H1 (cell line): ENCODE data around the gene MACC1. TPM values are rescaled to one million over a fixed set of nuclear protein-coding genes. Genes with fewer than 3 reads are reported as not detected.

Experiments used
- CTCF ChIA-PET: fragments of 300-600 bp; sonication (Branson Sonifier 250); formaldehyde crosslinking; loops from one replicate; lab custom pipeline; 2021; ENCODE audit not compliant: partially characterized antibody; lab: Charles Lee
- POLR2A ChIA-PET: fragments of 300-600 bp; sonication (Branson Sonifier 250); formaldehyde crosslinking; loops from one replicate; lab custom pipeline; 2021; ENCODE audit warnings: inconsistent platforms; ENCODE audit not compliant: partially characterized antibody; lab: Charles Lee
- DNase-seq, 2 experiments: peaks; one replicate each; pipeline versions ENCODE4 v3.0.0 to v3.0.0-alpha.2; 2010 to 2022; ENCODE audit warnings: low spot score in 2 of 2, low read depth in 1 of 2, mixed read lengths in 1 of 2
- FAIRE-seq: peaks from 2 replicates; lab custom pipeline; 2011; peaks lifted over from hg19 to GRCh38; lab: Jason Lieb, UNC
- H2AFZ ChIP-seq: 2 replicates; pipeline ENCODE4 v1.8.1; 2012; ENCODE audit warnings: low read length, inconsistent platforms
- H2AK5ac ChIP-seq: 2 replicates; pipeline ENCODE4 v1.6.1; 2013; ENCODE audit warnings: low read depth, low read length
- H2BK120ac ChIP-seq: replicated peaks from 2 replicates; pipeline ENCODE3; 2013; ENCODE audit warnings: low read depth, low read length, inconsistent platforms
- H2BK12ac ChIP-seq: 2 replicates; pipeline ENCODE4 v1.6.1; 2013; ENCODE audit warnings: low read depth, low read length
- H2BK15ac ChIP-seq: 2 replicates; pipeline ENCODE4 v1.6.1; 2013; ENCODE audit warnings: low read length
- H2BK20ac ChIP-seq: 2 replicates; pipeline ENCODE4 v1.6.1; 2013; ENCODE audit warnings: low read length
- H2BK5ac ChIP-seq: 2 replicates; pipeline ENCODE4 v1.6.1; 2013; ENCODE audit warnings: low read depth, low read length
- H3K14ac ChIP-seq: 2 replicates; pipeline ENCODE4 v1.6.1; 2013; ENCODE audit warnings: inconsistent platforms; ENCODE audit not compliant: insufficient read length
- H3K18ac ChIP-seq: 2 replicates; pipeline ENCODE4 v1.6.1; 2013; ENCODE audit warnings: low read length; ENCODE audit errors: extremely low read depth
- H3K23ac ChIP-seq: 2 replicates; pipeline ENCODE4 v1.6.1; 2013; ENCODE audit warnings: inconsistent platforms; ENCODE audit not compliant: insufficient read length
- H3K23me2 ChIP-seq: 2 replicates; pipeline ENCODE4 v1.6.1; 2013; ENCODE audit warnings: low read depth, low read length
- H3K27ac ChIP-seq: 2 replicates; pipeline ENCODE4 v1.6.1; 2011; ENCODE audit warnings: low read depth, low read length, inconsistent platforms
- H3K27me3 ChIP-seq, 4 experiments: replicated peaks in 1 of 4; 1 replicate in 1 of 4; 2 replicates in 3 of 4; pipeline versions ENCODE4 v1.6.1 to v1.8.1; 2011 to 2013; ENCODE audit warnings: low read length in 3 of 4, mild to moderate bottlenecking in 3 of 4, inconsistent platforms in 2 of 4, mixed read lengths in 2 of 4, moderate library complexity in 1 of 4; ENCODE audit not compliant: control insufficient read depth in 3 of 4, insufficient read depth in 3 of 4; ENCODE audit errors: extremely low read depth in 1 of 4
- H3K36me3 ChIP-seq, 4 experiments: 2 replicates each; pipeline versions ENCODE4 v1.6.1 to v1.8.1; 2011 to 2013; ENCODE audit warnings: mild to moderate bottlenecking in 4 of 4, low read length in 3 of 4, moderate library complexity in 2 of 4, control low read depth in 1 of 4, inconsistent platforms in 1 of 4; ENCODE audit not compliant: insufficient read depth in 4 of 4, control insufficient read depth in 2 of 4
- H3K4ac ChIP-seq: replicated peaks from 2 replicates; pipeline ENCODE3; 2013; ENCODE audit warnings: low read length, low read depth, mixed read lengths, inconsistent platforms; ENCODE audit not compliant: insufficient read length
- H3K4me1 ChIP-seq, 4 experiments: replicated peaks in 1 of 4; 1 replicate in 1 of 4; 2 replicates in 3 of 4; pipeline versions ENCODE4 v1.6.1 to v1.8.1; 2011 to 2013; ENCODE audit warnings: low read length in 3 of 4, inconsistent platforms in 2 of 4, mixed read lengths in 1 of 4; ENCODE audit not compliant: insufficient read depth in 4 of 4, control insufficient read depth in 3 of 4
- H3K4me2 ChIP-seq, 2 experiments: 2 replicates each; pipeline versions ENCODE4 v1.6.1 to v1.8.1; 2011 to 2013; ENCODE audit warnings: low read depth in 2 of 2, low read length in 2 of 2, control low read depth in 1 of 2, inconsistent platforms in 1 of 2, mild to moderate bottlenecking in 1 of 2; ENCODE audit not compliant: insufficient read depth in 1 of 2
- H3K4me3 ChIP-seq, 4 experiments: fragments of 200-600, 300-600 bp in 1 of 4; sonication (generic), shearing (Covaris generic), sonication (Bioruptor Twin) in 1 of 4; 2 replicates each; pipeline versions ENCODE4 v1.5.1 to v1.8.1; 2011 to 2016; ENCODE audit warnings: low read length in 4 of 4, low read depth in 3 of 4, control low read depth in 2 of 4, inconsistent platforms in 2 of 4, mild to moderate bottlenecking in 2 of 4, mixed read lengths in 1 of 4, moderate library complexity in 1 of 4; ENCODE audit not compliant: insufficient read depth in 2 of 4; ENCODE audit errors: extremely low read depth in 1 of 4
- H3K56ac ChIP-seq: replicated peaks from 2 replicates; pipeline ENCODE3; 2013; ENCODE audit warnings: low read depth, mild to moderate bottlenecking, mixed read lengths, low read length, inconsistent platforms; ENCODE audit not compliant: insufficient read length
- H3K79me1 ChIP-seq: 2 replicates; pipeline ENCODE4 v1.6.1; 2013; ENCODE audit warnings: low read depth, low read length, control low read depth
- H3K79me2 ChIP-seq, 2 experiments: 2 replicates each; pipeline versions ENCODE4 v1.6.1 to v1.8.1; 2012 to 2013; ENCODE audit warnings: low read length in 2 of 2, mild to moderate bottlenecking in 2 of 2, inconsistent platforms in 1 of 2; ENCODE audit not compliant: insufficient read depth in 2 of 2, control insufficient read depth in 1 of 2
- H3K9ac ChIP-seq, 4 experiments: replicated peaks in 1 of 4; 1 replicate in 1 of 4; 2 replicates in 3 of 4; pipeline versions ENCODE4 v1.6.1 to v1.8.1; 2011 to 2013; ENCODE audit warnings: low read depth in 3 of 4, low read length in 3 of 4, control low read depth in 2 of 4, mild to moderate bottlenecking in 2 of 4, moderate library complexity in 2 of 4, inconsistent platforms in 1 of 4; ENCODE audit errors: extremely low read depth in 1 of 4
- H3K9me3 ChIP-seq, 2 experiments: 2 replicates each; pipeline versions ENCODE4 v1.6.1 to v1.8.1; 2012 to 2013; ENCODE audit warnings: mild to moderate bottlenecking in 2 of 2, moderate library complexity in 2 of 2, control low read depth in 1 of 2, inconsistent platforms in 1 of 2, low read depth in 1 of 2, low read length in 1 of 2, mixed read lengths in 1 of 2; ENCODE audit not compliant: insufficient read depth in 2 of 2
- H4K20me1 ChIP-seq, 2 experiments: replicated peaks in 1 of 2; 2 replicates each; pipeline versions ENCODE3 to v1.8.1; 2011 to 2013; ENCODE audit warnings: inconsistent platforms in 2 of 2, low read length in 2 of 2, mild to moderate bottlenecking in 1 of 2; ENCODE audit not compliant: insufficient read depth in 2 of 2, control insufficient read depth in 1 of 2
- H4K5ac ChIP-seq: 2 replicates; pipeline ENCODE4 v1.6.1; 2013; ENCODE audit warnings: low read length, low read depth, mixed read lengths, inconsistent platforms; ENCODE audit not compliant: insufficient read length
- H4K8ac ChIP-seq: 2 replicates; pipeline ENCODE4 v1.8.0; 2013; ENCODE audit warnings: mild to moderate bottlenecking, moderate library complexity, low read length, inconsistent platforms; ENCODE audit not compliant: insufficient read depth; ENCODE audit errors: extremely low read depth
- H4K91ac ChIP-seq: replicated peaks from 2 replicates; pipeline ENCODE3; 2013; ENCODE audit warnings: low read length, mixed read lengths, inconsistent platforms; ENCODE audit not compliant: insufficient read length
- CBX8 ChIP-seq: fragments of 300-800, 300-1000 bp; sonication (generic); IDR thresholded peaks from 2 replicates; pipeline ENCODE4 v1.7.1; 2016; ENCODE audit warnings: low read depth, low read length, borderline replicate concordance
- CHD1 ChIP-seq: IDR thresholded peaks from 2 replicates; pipeline ENCODE4 v1.6.1; 2012; ENCODE audit warnings: low read depth, low read length, improper control_type of control experiment
- EP300 ChIP-seq, 2 experiments: IDR thresholded peaks; 1 replicate in 1 of 2; 2 replicates in 1 of 2; pipeline ENCODE4 v1.6.1; 2011 to 2012; ENCODE audit warnings: low read depth in 2 of 2, low read length in 2 of 2, mild to moderate bottlenecking in 2 of 2, borderline replicate concordance in 1 of 2, inconsistent platforms in 1 of 2, moderate library complexity in 1 of 2
- FOSL1 ChIP-seq: IDR thresholded peaks from 2 replicates; pipeline ENCODE4 v1.6.1; 2011; ENCODE audit warnings: mild to moderate bottlenecking, low read depth, low read length, moderate library complexity; ENCODE audit not compliant: insufficient read depth
- RNF2 ChIP-seq: fragments of 200-900, 300-1000 bp; sonication (generic); IDR thresholded peaks from 2 replicates; pipeline ENCODE4 v1.7.1; 2016; ENCODE audit warnings: borderline replicate concordance, low read depth, mild to moderate bottlenecking, antibody characterized with exemption, low read length; ENCODE audit not compliant: poor library complexity, severe bottlenecking; ENCODE audit errors: missing control alignments
- WGBS, 2 experiments: shearing (Covaris generic) in 1 of 2; methylation state at CpG; one replicate each; pipeline versions ENCODE4 v1.1.6 to v1.1.7; 2013 to 2015; ENCODE audit warnings: low lambda C conversion rate in 2 of 2, mixed read lengths in 2 of 2, inconsistent platforms in 1 of 2, low coverage in 1 of 2, missing lambda C conversion rate in 1 of 2; ENCODE audit not compliant: insufficient replicate concordance in 2 of 2, insufficient coverage in 1 of 2, insufficient read length in 1 of 2; ENCODE audit errors: extremely low coverage in 1 of 2, missing lambda C conversion rate in 1 of 2; 5-methylcytosine and 5-hydroxymethylcytosine counted together
- polyA plus RNA-seq, 7 experiments: library from polyadenylated mRNA; depleted of rRNA in 3 of 7; stranded (reverse) in 5 of 7; unstranded in 2 of 7; fragments of >200 nt in 5 of 7; fragments of 200-250 nt in 2 of 7; gene quantifications; 1 replicate in 5 of 7; 2 replicates in 1 of 7; 4 replicates in 1 of 7; pipeline versions ENCODE4 v1.2.1 to v1.2.3, GENCODE V29; 2011 to 2013; ENCODE audit warnings: missing spikeins in 2 of 7, mixed read lengths in 2 of 7
- total RNA-seq: library from RNA; stranded (reverse); fragmentation: NEBNext Ultra II Directional; extraction: Animal tissue kit (Norgen Biotek cat#: 25700); gene quantifications from 2 replicates; pipeline ENCODE4 v1.2.1, GENCODE V29; 2021
- TF ChIP-seq, protein P1 (sequence below): IDR thresholded peaks from 2 replicates; pipeline ENCODE4 v1.6.1; 2011; ENCODE audit warnings: low read length, improper control_type of control experiment

MACC1 gene
- total and polyA plus RNA-seq, 2 of the 8 experiments (the other 6 are each of a cell fraction or from before 2014, with no cell fraction given) = 2.0 to 17.2 TPM

DNA sequence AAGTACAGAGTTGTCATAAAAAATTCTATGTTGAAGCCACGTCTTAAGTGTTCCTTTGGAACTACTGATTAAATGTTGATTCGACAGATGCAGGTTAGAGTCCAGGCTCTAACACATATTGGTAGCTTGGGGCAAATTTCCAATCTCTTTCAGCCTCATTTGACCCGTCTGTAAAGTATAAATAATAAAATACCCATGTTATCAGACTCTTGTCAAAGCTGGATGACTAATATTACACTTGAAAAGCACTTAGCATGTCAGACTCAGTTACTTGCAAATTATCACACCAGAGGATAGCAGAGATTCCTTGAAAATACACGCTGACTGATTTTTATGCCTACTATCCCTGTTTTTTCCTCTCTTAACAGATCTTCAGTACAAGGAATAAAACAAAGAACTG lies 18.1 kb upstream of the MACC1 start:
- H4K91ac ChIP-seq = no peak overlapping the region
- no peak overlapping the region for H2BK15ac ChIP-seq
- H3K36me3 ChIP-seq = no peaks in the 10 kb centered on the region
- POLR2A ChIA-PET = no interaction called here
- H2AFZ ChIP-seq = no peak overlapping the region
- no peak overlapping the region for H2BK20ac ChIP-seq
- no peak overlapping the region for H3K4ac ChIP-seq
- no peak overlapping the region for H3K14ac ChIP-seq
- peaks cover 0 to 2% (median 0%) of the 10 kb centered on the region in 4 experiments; a peak in 1 of 7 replicates for H3K4me1 ChIP-seq
- no peak overlapping the region for H4K8ac ChIP-seq
- no peak overlapping the region for H2AK5ac ChIP-seq
- no peak overlapping the region for H3K27ac ChIP-seq
- no peak overlapping the region for H3K4me2 ChIP-seq
- H3K27me3 ChIP-seq = no peaks in the 10 kb centered on the region
- no peak for DNase-seq
- no peaks in the 10 kb centered on the region for H3K79me1 ChIP-seq
- H2BK120ac ChIP-seq = no peak overlapping the region
- no peak overlapping the region for H2BK5ac ChIP-seq
- H3K4me3 ChIP-seq = no peak overlapping the region
- H3K23me2 ChIP-seq = no peaks in the 10 kb centered on the region; the same call in 1 of the 2 replicates
- TF ChIP-seq CBX8 (no peak), FOSL1 (no peak), CHD1 (no peak), EP300 (IDR thresholded peaks at IDR 0.05; ENCODE audit: borderline replicate concordance in 1 of 2, low read depth in 2 of 2, low read length in 2 of 2) (no peak), RNF2 (no peak)
- TF ChIP-seq, protein P1, sequence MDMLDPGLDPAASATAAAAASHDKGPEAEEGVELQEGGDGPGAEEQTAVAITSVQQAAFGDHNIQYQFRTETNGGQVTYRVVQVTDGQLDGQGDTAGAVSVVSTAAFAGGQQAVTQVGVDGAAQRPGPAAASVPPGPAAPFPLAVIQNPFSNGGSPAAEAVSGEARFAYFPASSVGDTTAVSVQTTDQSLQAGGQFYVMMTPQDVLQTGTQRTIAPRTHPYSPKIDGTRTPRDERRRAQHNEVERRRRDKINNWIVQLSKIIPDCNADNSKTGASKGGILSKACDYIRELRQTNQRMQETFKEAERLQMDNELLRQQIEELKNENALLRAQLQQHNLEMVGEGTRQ = no peak
- H4K20me1 ChIP-seq = no peaks in the 10 kb centered on the region
- WGBS, 2 experiments = 83% methylated on average over 4 of the region's 4 CpGs; no CpG with 5 or more reads in 1 of the 2 experiments
- no peak overlapping the region for H3K56ac ChIP-seq
- H3K9ac ChIP-seq = no peak overlapping the region
- FAIRE-seq = no peak
- H4K5ac ChIP-seq = no peak overlapping the region
- H3K79me2 ChIP-seq = no peaks in the 10 kb centered on the region; a peak in 1 of 4 replicates
- H3K9me3 ChIP-seq = no peaks in the 10 kb centered on the region
- H2BK12ac ChIP-seq = no peak overlapping the region
- H3K18ac ChIP-seq = no peak overlapping the region
- CTCF ChIA-PET = interaction anchor here (0.6 to 1.7 kb wide), 2 partner anchors 8 kb away, joined by 4 read pairs; no protein-coding TSS in a partner anchor
- no peak overlapping the region for H3K23ac ChIP-seq
